ENCODE measurements around the gene CDH1.

The CDH1 gene

GRCh38 chr16:68860978-68861892 is 124.1 kb downstream of the CDH1 start:
- DNase-seq, result no peak

GRCh38 chr16:68866933-68867332 is 129.8 kb downstream of the CDH1 start:
- DNase-seq, result no peak

- DNase-seq, result no peak
Measured at GRCh38 chr16:68869492-68870088, 132.5 kb downstream of the CDH1 start.

GRCh38 chr16:68873635-68874471 is 136.8 kb downstream of the CDH1 start:
- no peak for DNase-seq

- no peak for DNase-seq
Measured at GRCh38 chr16:68875871-68876270, 138.8 kb downstream of the CDH1 start.

- DNase-seq, result no peak
Measured at GRCh38 chr16:68883685-68884084, 146.6 kb downstream of the CDH1 start.

GRCh38 chr16:68884401-68884800 is 147.3 kb downstream of the CDH1 start:
- no peak for DNase-seq
